SJSA1 (cell line): ENCODE measurements around the gene FSHR. TPM values are rescaled to one million over a fixed set of nuclear protein-coding genes. Genes with fewer than 3 reads are reported as not detected.

Experiments used
- DNase-seq, 2 experiments: peaks; one replicate each; pipeline ENCODE4 v3.0.0-alpha.2; 2015 to 2020; ENCODE audit warnings: low spot score in 2 of 2, low read depth in 1 of 2
- H3K27ac ChIP-seq: fragments of 250-450 bp; sonication (Bioruptor Pico); 2 replicates; pipeline ENCODE4 v1.5.1; 2020; ENCODE audit warnings: mild to moderate bottlenecking, moderate library complexity
- H3K27me3 ChIP-seq: fragments of 250-450 bp; sonication (Bioruptor Pico); replicated peaks from 2 replicates; pipeline ENCODE4 v1.5.1; 2020; ENCODE audit warnings: mild to moderate bottlenecking, moderate library complexity
- H3K36me3 ChIP-seq: fragments of 250-450 bp; sonication (Bioruptor Pico); 2 replicates; pipeline ENCODE4 v1.5.1; 2020; ENCODE audit warnings: mild to moderate bottlenecking
- H3K4me1 ChIP-seq: fragments of 250-450 bp; sonication (Bioruptor Pico); replicated peaks from 2 replicates; pipeline ENCODE4 v1.6.1; 2021; ENCODE audit warnings: mild to moderate bottlenecking
- H3K4me3 ChIP-seq: fragments of 250-450 bp; sonication (Bioruptor Pico); 2 replicates; pipeline ENCODE4 v1.5.1; 2020; ENCODE audit warnings: mild to moderate bottlenecking
- H3K9me3 ChIP-seq: fragments of 250-450 bp; sonication (Bioruptor Pico); replicated peaks from 2 replicates; pipeline ENCODE4 v1.5.1; 2020; ENCODE audit warnings: mild to moderate bottlenecking
- total RNA-seq: library from RNA; depleted of rRNA; stranded (reverse); fragments of >200 nt; shearing (Covaris generic); gene quantifications from 2 replicates; pipeline ENCODE4 v1.2.3, GENCODE V29; 2014; rRNA removed

The FSHR gene
- not detected in 2 replicates for total RNA-seq

GRCh38 chr2:49154140-49154539 is at the start of gene FSHR:
TSS of gene FSHR (minus strand) at chr2:49154515. CDS start at chr2:49154417, 98 bp downstream.
- 0 out of 2 replicates have a peak, but pooled peaks cover 2% of the 10 kb centered on the region for H3K27me3 ChIP-seq
- no peak for DNase-seq
- H3K4me1 ChIP-seq, result no peaks in the 10 kb centered on the region
- H3K27ac ChIP-seq, result no peak within 1 kb of the TSS
- H3K36me3 ChIP-seq, result no peaks in the 10 kb centered on the region
- H3K4me3 ChIP-seq, result no peak within 1 kb of the TSS
- H3K9me3 ChIP-seq, result no peaks in the 10 kb centered on the region

DNA sequence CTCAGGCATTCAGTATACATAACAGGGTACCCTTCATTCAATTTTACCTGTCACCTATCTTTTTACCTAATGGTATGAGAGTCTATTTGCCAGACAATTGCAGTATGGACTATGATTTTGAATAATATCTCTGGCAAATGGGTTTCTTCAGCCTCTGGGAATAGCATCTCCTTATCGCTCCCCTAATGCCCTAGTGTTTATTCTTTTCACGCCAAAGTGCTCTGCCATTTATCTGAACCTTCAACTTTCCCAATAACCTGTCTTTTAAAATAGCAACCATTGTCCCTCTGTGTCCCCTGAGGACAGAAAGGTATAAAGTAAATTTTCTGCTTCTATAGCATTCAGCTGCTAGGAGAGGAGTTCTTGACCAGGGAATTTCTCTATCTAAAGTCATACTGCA is 45.0 kb upstream of the FSHR start:
- no peak for DNase-seq
- Histone ChIP-seq H3K27ac (no peak overlapping the region), H3K27me3 (no peaks in the 10 kb centered on the region), H3K4me1 (no peaks in the 10 kb centered on the region), H3K4me3 (no peak overlapping the region), H3K36me3 (no peaks in the 10 kb centered on the region), H3K9me3 (no peaks in the 10 kb centered on the region)

- Histone ChIP-seq H3K4me3 (no peak overlapping the region), H3K4me1 (no peaks in the 10 kb centered on the region), H3K9me3 (no peaks in the 10 kb centered on the region; the same call in 1 of the 2 replicates), H3K27me3 (no peaks in the 10 kb centered on the region), H3K27ac (no peak overlapping the region), H3K36me3 (no peaks in the 10 kb centered on the region)
- no peak for DNase-seq
Observed at GRCh38 chr2:49194701-49195100, 40.4 kb upstream of the FSHR start.

DNA sequence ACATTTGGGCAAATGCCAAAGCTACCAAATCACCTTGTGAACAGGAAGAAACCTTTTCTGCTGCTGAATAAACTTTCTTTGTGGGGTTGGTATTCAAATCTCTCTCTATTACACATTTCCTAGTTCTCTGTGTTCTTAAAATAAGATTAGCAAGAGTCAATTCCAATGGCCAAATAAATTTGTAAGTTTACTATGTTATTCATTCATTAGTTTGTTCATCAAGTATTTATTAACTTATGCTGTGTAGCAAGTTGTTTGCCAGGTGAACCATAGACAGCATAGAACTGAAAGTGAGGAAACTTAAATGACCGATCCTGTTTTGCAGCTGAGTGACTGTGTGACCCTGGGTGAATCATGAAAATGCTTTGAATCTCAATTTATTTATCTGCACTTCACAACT is 37.7 kb upstream of the FSHR start:
- Histone ChIP-seq H3K27me3 (no peaks in the 10 kb centered on the region), H3K27ac (no peak overlapping the region), H3K36me3 (no peaks in the 10 kb centered on the region), H3K4me1 (no peaks in the 10 kb centered on the region), H3K4me3 (no peak overlapping the region), H3K9me3 (no peaks in the 10 kb centered on the region; the same call in 1 of the 2 replicates)
- no peak for DNase-seq

DNA sequence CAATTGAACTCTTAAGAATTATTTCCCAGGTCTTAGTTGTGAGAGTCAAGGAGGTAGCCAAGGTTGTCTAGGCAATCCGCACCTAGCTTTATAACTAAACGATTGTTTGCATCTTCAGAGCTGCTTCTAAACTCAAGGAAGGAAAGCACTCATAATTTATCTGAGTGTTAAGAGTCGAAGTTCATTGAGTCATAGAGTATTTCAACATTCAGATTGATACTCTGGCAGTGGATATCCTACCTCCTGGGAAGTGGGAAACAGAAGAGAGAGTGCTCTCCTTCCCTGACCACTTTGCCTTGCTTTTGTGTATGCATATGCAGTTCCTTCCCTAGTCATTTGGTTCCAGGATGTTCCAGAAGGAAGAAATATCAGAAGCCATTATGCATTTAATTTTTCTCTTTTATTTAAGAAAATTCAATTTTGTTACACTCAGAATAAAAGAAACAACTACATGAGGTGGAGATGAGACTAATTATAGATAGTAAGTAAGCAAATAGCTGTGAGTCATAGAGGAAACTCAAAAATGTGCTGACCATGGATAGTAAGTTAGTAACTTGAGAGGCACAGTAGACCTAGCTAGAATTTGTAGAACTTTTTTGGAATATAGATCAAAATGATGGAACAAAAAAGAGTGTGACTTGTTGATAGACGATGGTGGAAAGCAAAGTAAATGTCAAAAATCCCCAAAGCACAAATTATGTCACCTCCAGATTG is 35.4 kb upstream of the FSHR start:
- no peaks in the 10 kb centered on the region; the same call in 1 of the 2 replicates for H3K9me3 ChIP-seq
- no peaks in the 10 kb centered on the region for H3K27me3 ChIP-seq
- no peak overlapping the region for H3K27ac ChIP-seq
- H3K4me1 ChIP-seq, result no peaks in the 10 kb centered on the region
- H3K36me3 ChIP-seq, result no peaks in the 10 kb centered on the region
- no peak for DNase-seq
- no peak overlapping the region for H3K4me3 ChIP-seq

DNA sequence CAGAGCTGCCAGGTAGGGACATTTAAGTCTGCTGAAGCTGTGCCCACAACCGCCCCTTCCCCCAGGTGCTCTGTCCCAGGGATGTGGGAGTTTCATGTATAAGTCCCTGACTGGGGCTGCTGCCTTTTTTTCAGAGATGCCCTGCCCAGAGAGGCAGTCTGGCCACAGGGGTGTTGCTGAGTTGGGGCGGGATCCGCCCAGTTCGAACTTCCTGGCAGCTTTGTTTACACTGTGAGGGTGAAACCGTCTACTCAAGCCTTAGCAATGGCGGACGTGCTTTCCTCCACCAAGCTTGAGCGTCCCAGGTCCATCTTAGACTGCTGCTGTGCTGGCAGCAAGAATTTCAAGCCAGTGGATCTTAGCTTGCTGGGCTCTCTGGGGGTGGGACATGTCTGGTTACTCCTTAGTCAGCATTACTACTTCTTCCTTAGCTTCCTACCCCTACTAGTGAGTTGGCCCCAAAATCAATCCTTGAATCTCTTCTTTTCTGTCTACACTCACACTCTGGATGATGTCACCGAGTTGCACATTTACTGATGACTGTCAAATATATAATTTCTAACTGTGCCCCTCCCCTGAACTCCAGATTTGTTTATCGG is 31.8 kb upstream of the FSHR start:
- Histone ChIP-seq H3K36me3 (no peaks in the 10 kb centered on the region), H3K27ac (no peak overlapping the region), H3K4me3 (no peak overlapping the region), H3K27me3 (no peaks in the 10 kb centered on the region), H3K9me3 (no peaks in the 10 kb centered on the region; the same call in 1 of the 2 replicates), H3K4me1 (no peaks in the 10 kb centered on the region)
- DNase-seq, result no peak

- Histone ChIP-seq H3K4me3 (no peak overlapping the region), H3K9me3 (no peaks in the 10 kb centered on the region), H3K27me3 (no peaks in the 10 kb centered on the region), H3K36me3 (no peaks in the 10 kb centered on the region), H3K4me1 (no peaks in the 10 kb centered on the region), H3K27ac (no peak overlapping the region)
- DNase-seq, result no peak
Observed at GRCh38 chr2:49178656-49179055, 24.3 kb upstream of the FSHR start.

- Histone ChIP-seq H3K27me3 (no peaks in the 10 kb centered on the region), H3K4me1 (no peaks in the 10 kb centered on the region), H3K27ac (no peak overlapping the region), H3K9me3 (no peaks in the 10 kb centered on the region), H3K4me3 (no peak overlapping the region), H3K36me3 (no peaks in the 10 kb centered on the region)
- DNase-seq, result no peak
Observed at GRCh38 chr2:49177194-49177593, 22.9 kb upstream of the FSHR start.

DNA sequence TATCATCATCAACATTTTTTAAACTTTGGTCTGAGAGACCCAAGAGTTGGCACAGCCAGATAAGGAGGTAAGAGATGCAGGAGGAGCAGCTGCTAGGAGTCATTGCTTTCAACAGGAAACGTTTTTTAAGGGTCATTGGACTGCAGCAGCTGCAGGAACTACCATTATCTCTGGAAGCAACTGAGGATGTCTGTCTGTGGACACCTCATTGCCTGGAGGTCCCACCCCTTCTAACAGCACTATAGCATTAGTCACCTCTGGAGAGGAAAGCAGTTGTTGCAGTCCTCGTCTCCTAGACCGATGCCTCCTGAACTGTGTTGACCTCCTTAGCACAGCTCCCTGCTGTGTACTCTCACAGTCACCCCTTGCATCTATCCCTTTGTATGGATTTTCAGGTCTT is 21.5 kb upstream of the FSHR start:
- Histone ChIP-seq H3K4me1 (no peaks in the 10 kb centered on the region), H3K9me3 (no peaks in the 10 kb centered on the region), H3K36me3 (no peaks in the 10 kb centered on the region), H3K27me3 (no peaks in the 10 kb centered on the region), H3K4me3 (no peak overlapping the region), H3K27ac (no peak overlapping the region)
- DNase-seq, result no peak

DNA sequence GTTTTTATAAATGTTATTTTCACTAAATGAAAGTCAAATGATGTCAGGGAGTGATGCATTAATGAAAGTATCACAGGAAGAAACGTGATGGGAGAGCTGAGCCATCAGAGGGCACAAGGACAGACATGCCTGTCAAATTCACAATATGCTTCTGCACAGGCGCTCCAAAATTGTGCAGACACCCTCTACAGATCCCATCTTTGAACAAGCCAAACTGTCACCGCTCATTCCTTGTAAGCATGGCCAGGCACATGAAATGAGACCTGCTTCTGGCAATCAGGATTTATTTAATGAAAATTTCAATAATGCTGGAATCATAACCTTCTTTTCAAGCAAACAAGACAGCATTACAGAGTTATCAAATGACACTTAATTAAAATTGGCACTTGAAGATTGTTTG is 20.4 kb upstream of the FSHR start:
- Histone ChIP-seq H3K9me3 (no peaks in the 10 kb centered on the region), H3K4me1 (no peaks in the 10 kb centered on the region), H3K4me3 (no peak overlapping the region), H3K27ac (no peak overlapping the region), H3K36me3 (no peaks in the 10 kb centered on the region), H3K27me3 (no peaks in the 10 kb centered on the region)
- DNase-seq, result no peak

DNA sequence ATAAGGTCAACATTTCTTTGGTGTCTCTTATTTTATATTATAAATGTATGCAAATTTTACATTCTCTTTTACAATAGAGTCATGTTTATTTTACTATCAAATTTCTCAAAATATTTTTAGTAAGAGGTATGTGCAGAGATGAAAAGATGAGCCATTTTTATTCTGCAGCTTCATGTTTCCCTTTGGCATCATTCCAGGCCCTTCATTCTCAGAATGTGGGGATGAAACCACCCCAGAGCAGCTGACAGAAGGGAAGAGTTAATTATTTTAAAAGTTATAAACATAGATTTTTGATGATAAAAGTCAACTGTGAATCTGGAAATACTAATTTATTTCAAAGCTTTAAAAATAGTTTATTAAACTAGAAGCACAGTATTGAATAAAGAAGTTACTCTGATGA is 12.8 kb upstream of the FSHR start:
- Histone ChIP-seq H3K27ac (no peak overlapping the region), H3K9me3 (no peaks in the 10 kb centered on the region), H3K36me3 (no peaks in the 10 kb centered on the region), H3K4me1 (no peaks in the 10 kb centered on the region), H3K27me3 (no peaks in the 10 kb centered on the region), H3K4me3 (no peak overlapping the region)
- no peak for DNase-seq

GRCh38 chr2:49165662-49166061 is 11.3 kb upstream of the FSHR start:
- H3K4me1 ChIP-seq, result no peaks in the 10 kb centered on the region
- no peaks in the 10 kb centered on the region for H3K36me3 ChIP-seq
- H3K4me3 ChIP-seq, result no peak overlapping the region
- H3K27ac ChIP-seq, result no peak overlapping the region
- H3K9me3 ChIP-seq, result no peaks in the 10 kb centered on the region
- no peaks in the 10 kb centered on the region for H3K27me3 ChIP-seq
- no peak for DNase-seq

DNA sequence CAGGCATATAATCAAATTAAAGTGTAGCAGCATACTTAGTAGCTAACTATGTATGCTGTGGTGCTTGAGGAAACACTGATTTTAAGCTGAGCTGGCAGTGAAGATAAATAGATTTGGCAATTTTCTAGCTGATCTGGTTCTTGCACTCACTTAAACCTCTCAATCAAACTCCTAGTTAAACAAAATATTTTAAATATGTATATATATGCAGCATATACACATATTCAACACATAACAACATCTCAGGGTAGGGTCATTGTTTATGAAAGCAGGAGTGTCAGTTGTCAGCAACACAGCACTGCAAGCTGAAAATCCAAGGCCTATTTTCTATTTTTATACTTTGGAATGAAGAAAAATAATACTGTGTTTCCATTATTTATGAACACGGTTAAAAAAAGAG is 10.4 kb upstream of the FSHR start:
- Histone ChIP-seq H3K4me3 (no peak overlapping the region), H3K27me3 (no peaks in the 10 kb centered on the region), H3K36me3 (no peaks in the 10 kb centered on the region), H3K9me3 (no peaks in the 10 kb centered on the region), H3K4me1 (no peaks in the 10 kb centered on the region), H3K27ac (no peak overlapping the region)
- DNase-seq, result no peak

DNA sequence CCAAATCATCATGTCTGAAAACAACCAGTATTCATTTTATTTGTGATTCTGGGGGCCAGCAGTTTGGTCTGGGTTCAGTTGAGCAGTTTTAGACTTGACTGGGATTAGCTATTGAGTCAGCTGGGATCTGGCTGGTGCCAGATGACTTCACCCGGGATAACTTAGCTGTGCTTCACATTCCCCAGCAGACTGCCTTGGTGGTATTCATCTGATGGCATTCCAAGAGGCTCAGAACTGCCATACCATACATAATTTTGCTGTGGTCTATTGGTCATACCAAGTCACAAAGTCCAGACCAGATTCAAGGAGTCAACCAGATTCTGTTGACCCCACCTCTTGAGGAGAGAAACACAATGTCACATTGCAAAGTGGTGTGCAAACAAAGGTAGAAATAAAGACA is 7.8 kb upstream of the FSHR start:
- H3K36me3 ChIP-seq, result no peaks in the 10 kb centered on the region
- no peak for DNase-seq
- no peaks in the 10 kb centered on the region for H3K4me1 ChIP-seq
- no peak overlapping the region for H3K27ac ChIP-seq
- H3K9me3 ChIP-seq, result no peaks in the 10 kb centered on the region
- no peaks in the 10 kb centered on the region for H3K27me3 ChIP-seq
- H3K4me3 ChIP-seq, result no peak overlapping the region
